ENCODE results near the gene CRB2.

DNA sequence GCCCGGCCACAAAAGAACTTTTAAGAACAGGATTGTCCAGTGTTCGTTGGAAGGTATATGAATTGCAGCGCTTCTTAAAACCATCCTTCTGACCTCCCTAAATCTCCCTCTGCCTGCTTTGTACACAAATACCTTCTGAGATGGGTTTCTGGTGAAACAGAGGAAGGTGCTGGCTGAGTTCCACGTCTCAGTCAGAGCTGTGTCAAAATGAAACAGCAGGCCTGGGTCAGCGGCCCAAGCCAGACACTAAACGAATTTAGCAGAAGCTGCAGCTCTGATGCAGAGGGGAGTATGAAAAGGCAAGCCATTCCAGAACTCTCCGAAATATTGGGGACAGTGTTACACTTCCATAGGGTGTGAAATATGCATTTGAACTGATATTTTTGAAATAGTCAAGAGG lies 37.8 kb upstream of the CRB2 start:
- TF ChIP-seq GLIS3 (CRISPR knock-in tag; IDR thresholded peaks at IDR 0.05) = no peak
- TF ChIP-seq, protein P1, sequence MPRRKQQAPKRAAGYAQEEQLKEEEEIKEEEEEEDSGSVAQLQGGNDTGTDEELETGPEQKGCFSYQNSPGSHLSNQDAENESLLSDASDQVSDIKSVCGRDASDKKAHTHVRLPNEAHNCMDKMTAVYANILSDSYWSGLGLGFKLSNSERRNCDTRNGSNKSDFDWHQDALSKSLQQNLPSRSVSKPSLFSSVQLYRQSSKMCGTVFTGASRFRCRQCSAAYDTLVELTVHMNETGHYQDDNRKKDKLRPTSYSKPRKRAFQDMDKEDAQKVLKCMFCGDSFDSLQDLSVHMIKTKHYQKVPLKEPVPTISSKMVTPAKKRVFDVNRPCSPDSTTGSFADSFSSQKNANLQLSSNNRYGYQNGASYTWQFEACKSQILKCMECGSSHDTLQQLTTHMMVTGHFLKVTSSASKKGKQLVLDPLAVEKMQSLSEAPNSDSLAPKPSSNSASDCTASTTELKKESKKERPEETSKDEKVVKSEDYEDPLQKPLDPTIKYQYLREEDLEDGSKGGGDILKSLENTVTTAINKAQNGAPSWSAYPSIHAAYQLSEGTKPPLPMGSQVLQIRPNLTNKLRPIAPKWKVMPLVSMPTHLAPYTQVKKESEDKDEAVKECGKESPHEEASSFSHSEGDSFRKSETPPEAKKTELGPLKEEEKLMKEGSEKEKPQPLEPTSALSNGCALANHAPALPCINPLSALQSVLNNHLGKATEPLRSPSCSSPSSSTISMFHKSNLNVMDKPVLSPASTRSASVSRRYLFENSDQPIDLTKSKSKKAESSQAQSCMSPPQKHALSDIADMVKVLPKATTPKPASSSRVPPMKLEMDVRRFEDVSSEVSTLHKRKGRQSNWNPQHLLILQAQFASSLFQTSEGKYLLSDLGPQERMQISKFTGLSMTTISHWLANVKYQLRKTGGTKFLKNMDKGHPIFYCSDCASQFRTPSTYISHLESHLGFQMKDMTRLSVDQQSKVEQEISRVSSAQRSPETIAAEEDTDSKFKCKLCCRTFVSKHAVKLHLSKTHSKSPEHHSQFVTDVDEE (CRISPR knock-in tag; IDR thresholded peaks at IDR 0.05) = no peak
- TF ChIP-seq ZFP30 (CRISPR knock-in tag; IDR thresholded peaks at IDR 0.05) = no peak
